IPS DF 19.7 (cell line): ENCODE measurements around the gene CREBL2.
"Not testable (repeated sequence)": the region's sequence is repeated elsewhere in the genome, so short reads cannot be mapped to it uniquely, and the experiment has no call there.

Experiments
- DNase-seq: peaks from one replicate; pipeline ENCODE4 v3.0.0-alpha.2; 2013; ENCODE audit warnings: low read depth, low spot score

The CREBL2 gene

DNA sequence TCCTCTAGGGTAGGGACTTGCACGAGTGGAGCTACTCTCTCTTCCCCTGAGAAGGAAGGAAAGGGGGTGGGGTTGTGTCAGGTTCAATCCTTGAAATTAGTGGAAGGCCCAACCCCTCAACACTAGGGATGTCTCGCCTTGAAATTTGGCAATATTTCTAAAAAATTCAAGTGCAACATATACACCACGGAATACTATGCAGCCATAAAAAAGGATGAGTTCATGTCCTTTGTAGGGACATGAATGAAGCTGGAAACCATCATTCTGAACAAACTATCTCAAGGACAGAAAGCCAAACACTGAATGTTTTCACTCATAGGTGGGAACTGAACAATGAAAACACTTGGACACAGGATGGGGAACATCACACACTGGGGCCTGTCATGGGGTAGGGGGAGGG is 15.1 kb upstream of the CREBL2 start:
- DNase-seq = not testable (repeated sequence)

DNA sequence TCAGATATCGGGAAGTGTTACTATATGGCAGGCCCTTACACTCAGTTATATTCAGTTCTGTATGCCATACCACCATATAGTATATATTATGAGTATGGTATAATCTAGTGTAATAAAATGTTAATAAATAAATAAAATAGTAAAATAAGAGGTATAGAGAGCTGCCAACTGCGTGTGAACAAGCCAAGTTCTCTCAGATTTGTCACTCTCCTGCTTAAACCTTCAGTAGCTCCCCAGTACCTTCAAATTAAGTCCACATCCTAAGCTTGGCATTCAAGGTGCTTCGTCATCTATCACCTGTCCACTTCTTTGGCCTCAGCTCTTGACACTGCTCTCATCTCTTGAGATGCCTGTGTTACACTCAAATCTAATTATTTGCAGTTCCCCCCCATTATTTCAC is 12.8 kb upstream of the CREBL2 start:
- DNase-seq = no peak

DNA sequence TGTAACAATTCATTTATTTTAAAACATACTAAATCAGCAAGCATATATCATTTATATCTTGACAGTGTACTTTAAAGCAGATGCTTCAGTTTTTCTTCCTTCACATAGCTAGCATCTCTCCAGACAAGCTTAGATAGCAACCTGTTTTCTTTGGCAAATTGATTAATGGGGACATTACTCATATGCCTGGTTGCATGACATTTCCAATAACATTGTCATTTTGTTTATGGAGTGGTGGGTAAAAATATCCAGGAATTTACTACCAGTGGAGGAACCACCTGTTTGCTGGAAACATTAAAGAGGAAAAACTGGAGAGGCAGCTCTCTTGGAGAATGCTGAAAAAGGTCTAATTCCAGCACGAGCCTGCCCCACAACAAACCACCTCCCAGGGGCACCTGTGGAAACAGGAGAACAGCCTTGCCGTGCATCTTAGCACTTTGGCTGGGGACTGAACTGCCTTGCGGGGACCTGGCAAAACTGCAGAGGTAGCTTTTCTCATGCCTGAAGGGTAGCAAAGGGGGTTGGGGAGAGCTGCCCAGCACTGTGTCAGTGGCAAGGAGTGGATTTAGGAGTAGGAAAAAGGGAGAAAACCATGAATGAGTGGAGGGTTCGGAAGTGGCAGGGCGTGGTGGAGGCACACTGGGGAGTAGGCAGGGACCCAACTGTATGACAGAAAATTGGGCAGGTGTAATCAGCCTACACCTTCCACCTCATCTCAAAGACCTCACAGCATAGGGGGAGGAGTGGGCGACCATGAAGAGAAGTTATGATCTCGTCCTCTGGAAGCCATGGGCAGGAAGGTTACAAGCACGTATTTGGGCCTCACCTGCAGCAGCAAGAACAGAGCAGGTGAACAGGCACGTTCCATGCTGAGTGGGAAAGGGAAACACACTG is 11.7 kb upstream of the CREBL2 start:
- DNase-seq = no peak

DNA sequence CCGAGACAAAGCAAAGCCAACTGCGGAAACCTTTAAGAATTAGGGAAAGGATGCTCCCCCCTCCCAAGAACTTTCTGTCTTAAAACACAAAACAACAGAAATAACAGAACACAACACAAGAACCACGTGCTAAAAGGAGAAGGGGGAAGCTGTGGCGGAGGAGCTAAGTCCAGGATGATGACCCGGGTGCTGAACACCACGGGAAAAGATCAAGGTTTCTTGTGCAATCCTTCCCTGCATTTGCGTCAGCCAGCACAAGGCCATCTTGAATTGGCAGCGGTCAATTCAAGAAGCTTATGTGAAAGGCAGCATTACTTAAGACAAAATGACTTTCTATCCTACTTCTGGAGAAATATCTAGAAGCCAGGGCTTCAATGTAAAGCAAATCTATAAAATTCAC is 11.0 kb upstream of the CREBL2 start:
- DNase-seq = no peak

DNA sequence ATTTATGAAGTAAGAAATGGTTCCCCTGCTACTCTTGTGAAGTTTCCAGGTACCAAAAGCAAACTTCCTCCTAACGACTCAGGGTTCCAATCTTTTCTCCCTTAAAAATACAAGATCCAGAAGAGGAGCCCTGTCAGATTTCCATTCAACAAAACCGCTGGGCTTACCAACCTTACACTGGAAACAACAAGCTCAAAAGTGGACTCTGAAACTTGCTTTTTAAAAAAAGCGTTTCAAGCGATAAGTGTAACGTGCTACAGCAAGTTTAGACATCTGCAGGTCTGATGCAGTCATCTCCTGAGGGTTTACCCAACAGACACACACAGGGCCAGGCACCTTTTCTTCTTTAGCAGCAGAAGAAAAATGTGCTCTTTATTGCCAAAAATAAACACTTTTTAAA is 6.9 kb upstream of the CREBL2 start:
- DNase-seq = no peak

DNA sequence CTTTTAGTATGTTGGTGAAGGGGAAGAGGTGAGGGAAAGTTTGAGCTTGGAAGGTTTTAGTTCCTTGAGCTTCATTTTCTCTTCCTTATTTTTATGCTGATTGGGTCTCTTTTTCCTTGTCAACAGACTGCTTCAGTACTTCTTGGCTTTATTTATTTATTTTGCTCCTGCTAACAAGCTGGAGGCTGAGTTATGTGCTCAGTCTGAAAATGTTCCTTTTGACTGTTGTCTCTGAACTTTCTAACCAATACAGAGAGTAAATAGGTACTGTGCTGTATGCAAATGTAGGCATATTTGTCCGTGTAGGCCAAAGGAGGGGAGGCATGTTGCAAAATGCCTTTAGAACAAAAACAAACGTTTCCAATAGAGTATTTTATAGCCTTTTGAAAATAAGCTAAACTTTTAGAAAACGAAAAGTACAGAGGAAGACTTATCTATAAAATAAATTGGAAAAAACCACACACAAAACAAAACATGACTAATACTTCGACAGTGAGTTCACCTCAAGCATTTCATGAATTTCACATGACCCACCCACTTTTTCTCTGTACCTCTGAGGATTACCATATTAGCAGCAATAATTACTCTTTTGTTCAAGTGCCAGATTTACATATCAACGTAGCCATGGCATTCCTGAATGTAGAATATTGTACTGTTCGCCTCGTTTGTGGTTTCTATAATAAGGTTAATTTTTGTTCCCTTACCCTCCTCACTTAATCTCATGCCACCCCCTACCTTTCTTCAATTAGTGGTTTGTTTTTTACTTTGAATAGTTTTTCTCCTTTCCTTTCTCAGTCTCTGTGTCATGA is 4.7 kb upstream of the CREBL2 start:
- DNase-seq = no peak

DNA sequence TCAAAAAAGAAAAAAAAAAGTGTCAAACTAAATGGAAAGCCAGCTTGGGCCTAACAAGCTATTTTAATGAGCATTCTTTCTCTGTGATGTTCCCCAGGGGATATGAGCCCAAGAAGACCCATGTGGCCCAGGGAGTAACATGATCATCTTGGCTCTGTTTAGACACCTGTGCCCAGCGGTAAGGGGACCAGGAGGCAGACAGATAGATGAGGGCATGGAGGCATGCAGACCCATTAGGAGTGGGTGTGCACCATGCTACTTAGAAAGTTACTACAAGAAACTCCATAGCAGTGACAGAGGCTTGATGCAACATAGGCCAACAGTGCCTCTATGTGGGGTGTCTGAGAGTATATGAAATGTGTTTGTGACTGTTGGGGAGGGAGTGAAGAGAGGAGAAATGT is 3.1 kb upstream of the CREBL2 start:
- no peak for DNase-seq

DNA sequence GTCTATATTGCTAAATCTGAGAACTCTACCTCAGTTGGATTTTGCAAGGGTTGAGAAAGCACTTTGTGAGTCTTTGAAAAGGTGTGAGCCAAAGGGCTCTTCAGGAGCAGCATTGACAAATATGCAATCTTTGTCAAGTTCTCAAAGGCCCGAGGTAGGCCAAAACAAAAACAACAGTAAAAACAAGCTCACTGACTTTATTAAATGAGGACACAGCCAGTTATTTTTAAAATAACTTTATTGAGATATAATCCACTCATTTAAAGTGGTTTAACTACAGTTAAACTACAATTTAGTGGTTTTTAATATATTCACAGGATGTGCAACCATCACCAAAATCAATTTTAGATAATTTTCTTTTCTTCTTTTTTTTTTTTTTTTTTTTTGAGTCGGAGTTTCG is 2.0 kb upstream of the CREBL2 start:
- no peak for DNase-seq

DNA sequence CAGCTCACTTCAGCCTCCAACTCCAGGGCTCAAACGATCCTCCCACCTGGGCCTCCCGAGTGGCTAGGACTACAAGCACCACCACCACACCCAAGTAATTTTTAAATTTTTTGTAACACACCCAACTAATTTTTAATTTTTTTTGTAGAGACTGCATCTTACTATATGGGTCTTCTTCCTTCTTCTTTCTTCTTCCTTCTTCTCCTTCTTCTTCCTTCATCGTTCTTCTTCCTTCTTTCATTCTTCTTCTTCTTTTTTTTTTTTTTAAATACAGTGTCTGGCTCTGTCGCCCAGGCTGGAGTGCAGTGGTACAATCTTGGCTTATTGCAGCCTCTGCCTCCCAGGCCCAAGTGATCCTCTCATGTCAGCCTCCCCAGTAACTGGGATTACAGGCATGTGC is 965 bp upstream of the CREBL2 start:
- DNase-seq = no peak

DNA sequence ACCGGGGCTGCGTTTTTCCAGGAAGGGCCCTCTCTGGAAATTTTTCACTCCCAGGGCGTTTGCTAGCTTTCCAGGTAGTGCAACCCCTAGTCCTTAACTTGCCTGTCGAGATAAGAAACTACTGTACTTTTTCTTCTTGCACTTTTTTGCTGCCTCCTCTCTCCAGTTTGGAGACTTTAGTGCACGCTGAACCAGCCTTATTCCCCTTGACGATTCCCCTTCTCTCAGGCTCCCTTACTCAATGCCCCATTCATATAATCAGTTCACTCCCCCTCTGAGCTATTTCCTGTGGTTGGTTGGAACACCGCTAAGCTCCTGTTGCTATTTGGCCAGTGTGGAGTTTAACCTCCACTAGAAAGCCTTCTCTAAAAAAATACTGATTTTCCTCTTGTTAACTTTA is 682 bp downstream of the CREBL2 start:
- DNase-seq = no peak

DNA sequence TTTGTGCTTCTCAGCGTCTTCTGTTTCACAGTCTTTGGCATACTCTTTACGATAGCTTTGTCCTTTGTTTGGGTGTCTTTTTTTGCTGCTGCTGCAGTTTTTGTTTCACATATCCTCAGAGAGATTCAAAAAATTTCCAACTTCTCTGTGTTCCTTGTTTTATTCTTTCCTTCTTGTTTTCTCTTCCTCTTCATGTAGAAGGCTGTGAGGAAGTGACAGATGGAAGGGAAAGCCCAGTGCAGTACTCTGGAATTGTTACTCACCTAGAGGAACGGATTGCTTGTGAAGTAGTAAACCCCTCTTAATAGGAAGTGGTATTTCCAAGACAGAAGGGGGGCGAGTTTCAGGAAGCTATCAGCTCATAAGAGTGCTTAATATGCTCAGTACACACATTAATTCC is 1.7 kb downstream of the CREBL2 start:
- DNase-seq = no peak

DNA sequence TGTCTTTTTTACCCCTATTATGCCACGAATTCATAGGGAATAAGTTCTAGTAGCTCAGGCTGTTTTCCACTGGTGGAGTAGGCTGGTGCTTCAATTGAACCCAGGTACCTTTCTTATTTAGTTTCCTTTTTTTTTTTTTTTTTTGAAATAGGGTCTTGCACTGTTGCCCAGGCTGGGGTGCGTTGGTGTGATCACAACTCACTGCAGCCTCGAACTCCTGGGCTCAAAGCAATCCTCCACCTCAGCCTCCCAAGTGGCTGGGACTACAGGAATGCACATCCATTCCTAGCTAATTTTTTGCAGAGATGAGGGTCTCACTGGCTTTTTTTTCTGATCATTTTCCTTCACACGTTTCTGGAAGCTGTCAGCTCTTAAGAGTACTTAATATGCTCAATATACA is 2.7 kb downstream of the CREBL2 start:
- no peak for DNase-seq

DNA sequence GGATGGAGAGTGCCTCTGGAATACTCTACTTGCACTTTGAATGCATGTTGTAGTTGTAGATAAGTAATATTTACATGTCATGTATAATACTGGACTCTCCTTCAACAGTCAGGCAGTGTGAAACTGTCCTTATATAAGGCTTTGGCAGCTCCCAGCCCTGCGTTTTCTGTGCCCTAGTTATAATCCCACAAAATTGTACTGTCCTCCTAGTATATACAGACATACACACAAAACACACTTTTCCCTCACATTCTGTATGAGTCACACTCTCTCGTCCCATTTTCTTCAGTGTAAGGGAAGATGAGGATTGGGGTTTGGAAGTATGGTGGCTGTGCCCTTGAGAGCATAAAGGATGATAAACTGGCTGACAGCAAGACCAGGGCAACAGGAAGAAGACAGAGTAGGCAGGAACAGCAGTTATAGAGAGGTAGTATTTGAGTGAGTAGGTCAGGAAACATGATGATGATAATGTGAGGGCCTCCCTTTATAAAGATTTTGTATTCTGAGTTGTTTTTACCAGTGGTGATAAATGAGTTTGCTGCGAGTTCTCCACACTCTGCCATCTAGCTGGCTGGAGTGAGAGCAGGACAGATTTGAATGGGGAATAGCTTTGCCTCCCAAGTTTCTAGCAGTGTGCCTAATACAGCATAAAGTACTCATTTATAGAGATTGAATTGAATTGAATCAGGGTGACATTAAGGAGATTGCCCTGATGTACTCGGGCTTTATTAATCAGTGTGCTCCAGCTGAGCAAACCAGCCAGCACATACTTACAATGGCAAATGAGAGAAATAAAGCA is 5.0 kb downstream of the CREBL2 start:
- no peak for DNase-seq

DNA sequence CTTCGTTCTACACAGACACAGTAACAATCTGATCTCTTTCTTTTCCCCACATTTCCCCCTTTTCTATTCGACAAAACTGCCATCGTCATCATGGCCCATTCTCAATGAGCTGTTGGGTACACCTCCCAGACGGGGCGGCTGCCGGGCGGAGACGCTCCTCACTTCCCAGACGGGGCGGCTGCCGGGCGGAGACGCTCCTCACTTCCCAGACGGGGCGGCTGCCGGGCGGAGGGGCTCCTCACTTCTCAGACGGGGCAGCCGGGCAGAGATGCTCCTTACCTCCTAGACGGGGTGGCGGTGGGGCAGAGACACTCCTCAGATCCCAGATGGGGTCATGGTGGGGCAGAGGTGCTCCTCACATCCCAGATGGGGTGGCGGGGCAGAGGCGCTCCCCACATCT is 6.4 kb downstream of the CREBL2 start:
- not testable (repeated sequence) for DNase-seq

DNA sequence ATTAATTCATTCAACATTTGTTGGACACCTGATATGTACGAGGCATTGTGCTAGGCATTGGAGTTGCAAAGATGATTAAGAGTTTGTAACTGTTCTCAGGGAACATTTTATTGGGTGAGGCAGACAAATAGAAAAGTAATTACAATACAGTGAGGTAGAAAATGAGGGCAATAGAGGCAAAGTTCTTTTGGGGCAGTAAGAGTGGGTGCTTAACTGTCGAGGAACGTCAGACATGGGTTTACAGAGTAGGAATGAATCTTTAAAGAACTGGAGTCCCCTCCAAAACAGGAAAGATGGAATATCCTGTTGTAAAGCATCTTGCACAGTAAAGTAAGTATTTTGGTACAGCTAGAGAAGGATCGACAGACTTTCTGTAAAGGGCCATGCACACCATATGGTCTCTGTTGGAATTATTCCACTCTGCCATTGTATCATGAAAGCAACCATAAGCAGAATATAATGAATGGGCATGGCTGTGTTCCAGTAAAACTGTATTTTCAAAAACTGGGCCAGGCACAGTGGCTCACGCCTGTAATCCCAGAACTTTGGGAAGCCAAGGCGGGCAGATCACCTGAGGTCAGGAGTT is 9.1 kb downstream of the CREBL2 start:
- no peak for DNase-seq

DNA sequence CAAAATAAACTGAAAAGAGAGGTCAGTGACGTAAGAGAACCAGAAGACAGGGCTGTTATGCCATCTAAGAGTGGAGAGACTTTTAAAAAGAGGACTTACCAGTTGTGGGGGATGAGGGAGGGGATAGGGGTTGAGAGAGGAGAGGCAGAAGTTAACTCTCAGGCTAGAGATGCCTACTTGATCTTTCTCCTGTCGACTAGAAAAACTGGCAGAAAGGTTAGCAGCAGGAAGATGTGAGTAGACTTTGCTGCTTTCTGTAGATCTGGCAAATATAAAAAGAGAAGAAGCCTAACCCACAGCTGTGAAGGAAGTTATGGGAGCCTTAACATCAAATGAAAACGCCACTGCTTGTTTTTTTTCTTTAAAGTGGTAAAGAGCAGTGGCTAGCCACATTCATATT is 10.7 kb downstream of the CREBL2 start:
- no peak for DNase-seq

DNA sequence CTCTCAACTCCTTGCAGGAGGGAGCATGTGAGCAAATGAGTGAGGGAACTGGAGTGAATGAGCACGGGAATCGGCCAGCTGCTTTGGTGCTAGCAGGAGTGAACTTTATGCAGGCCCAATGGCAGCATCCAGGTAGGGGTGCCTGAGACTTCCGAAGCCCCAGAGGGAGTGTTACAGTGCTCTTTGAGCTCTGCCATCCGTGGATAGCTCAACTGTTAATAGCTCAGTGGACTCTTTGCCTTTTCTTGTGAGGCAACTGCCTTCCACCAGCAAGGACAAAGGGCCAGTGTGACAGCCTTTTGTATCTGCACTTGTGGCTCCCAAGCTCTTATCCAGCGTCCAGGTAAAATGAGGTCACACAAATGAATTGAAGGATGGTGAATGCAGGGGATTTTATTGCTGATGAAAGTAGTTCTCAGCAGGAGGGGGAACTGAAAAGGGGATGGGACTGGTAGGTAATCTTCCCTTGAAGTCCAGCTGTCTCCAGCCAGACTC is 12.9 kb downstream of the CREBL2 start:
- DNase-seq = no peak

DNA sequence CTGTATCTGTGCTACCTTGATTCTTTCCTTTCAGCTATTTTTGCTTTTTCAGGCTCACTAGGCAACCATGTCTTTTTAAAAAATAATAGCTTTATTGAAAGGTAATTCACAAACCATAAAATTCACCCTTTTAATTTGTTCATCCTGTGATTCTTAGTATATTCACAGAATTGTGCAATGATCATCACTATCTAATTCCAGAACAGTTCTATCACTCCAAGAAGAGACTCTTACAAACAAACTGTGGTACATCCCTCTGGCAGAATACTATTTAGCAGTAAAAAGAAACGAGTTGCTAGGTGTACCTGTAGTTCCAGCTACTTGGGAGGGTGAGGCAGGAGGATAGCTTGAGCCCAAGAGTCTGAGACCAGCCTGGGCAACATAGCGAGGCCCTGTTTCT is 14.8 kb downstream of the CREBL2 start:
- DNase-seq = no peak

DNA sequence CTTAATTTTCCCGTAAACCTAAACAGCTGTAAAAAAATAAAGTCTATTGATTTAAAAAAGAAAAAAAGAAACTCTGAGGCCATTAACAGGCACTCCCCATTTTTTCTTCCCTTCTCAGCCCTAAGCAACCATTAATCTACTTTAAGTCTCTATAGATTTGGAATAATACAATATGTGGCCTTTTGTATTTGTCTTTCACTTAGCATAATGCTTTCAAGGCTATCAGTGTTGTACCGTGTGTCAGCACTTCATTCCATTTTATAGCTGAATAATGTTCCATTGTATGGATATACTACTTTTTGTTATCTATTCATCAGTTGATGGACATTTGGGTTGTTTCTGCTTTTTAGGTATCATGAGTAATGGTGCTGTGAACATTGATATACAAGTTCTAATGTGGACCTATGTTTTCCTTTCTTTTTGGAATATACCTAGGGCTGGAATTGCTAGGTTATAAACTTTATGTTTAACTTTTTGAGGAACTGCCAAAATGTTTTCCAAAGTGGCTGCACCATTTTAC is 15.7 kb downstream of the CREBL2 start:
- DNase-seq = no peak

DNA sequence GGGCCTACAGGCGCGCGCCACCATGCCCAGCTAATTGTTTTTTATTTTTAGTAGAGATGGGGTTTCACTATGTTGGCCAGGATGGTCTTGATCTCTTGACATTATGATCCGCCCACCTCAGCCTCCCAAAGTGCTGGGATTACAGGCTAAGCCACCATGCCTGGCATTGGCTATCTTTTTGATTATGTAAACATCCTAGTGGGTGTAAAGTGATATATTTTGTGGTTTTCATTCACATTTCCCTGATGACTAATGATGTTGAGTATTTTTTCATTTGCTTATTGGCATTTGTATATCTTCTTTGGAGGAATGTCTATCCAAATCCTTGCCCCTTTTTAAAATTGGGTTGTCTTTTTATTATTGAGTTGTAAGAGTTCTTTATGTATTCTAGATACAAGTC is 16.3 kb downstream of the CREBL2 start:
- DNase-seq = no peak

DNA sequence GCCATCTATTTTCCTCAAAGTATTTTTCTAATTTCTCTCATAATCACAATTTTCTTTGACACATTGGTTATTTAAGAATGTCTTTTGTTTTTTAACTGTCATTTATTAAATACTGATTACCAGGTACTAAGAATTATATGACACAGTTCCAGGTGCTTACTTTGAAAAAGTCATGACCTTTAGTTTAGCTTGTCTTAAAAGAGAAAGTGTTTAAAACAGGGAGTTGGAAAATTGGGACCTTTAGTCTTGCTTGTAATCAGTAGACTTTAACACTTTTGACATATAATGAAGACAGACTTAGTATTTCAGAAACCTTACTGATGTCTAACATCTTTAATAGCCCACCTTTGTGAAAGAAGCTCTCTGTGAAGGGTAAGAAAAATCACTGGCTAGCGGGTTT is 19.2 kb downstream of the CREBL2 start:
- no peak for DNase-seq
